Stimulated activated naive CD8-positive, alpha-beta T cell treated with anti-CD3 and anti-CD28 coated beads, Interleukin-15, amount 100 ng/mL, for 72 hours (primary cell): ENCODE results near the gene SDF4.

Experiments used
- ATAC-seq: fragments of 150-1000 bp; cut with Tn5 transposase; 2 replicates; pipeline ENCODE4 v1.10.0; 2021; ENCODE audit warnings: mild to moderate bottlenecking, moderate library complexity
- DNase-seq, 2 donors: peaks; one replicate each; pipeline ENCODE4 v3.0.0; 2021 to 2022
- H3K27ac Mint-ChIP-seq, 2 donors: one replicate each; pipeline ENCODE4 v1.8.0; 2022; ENCODE audit warnings: mild to moderate bottlenecking in 2 of 2, mixed read lengths in 2 of 2, moderate library complexity in 2 of 2
- H3K27me3 Mint-ChIP-seq: one replicate; pipeline ENCODE4 v1.8.0; 2022; ENCODE audit warnings: mixed read lengths
- H3K4me1 Mint-ChIP-seq: one replicate; pipeline ENCODE4 v1.8.0; 2022; ENCODE audit warnings: mild to moderate bottlenecking, mixed read lengths
- H3K4me3 Mint-ChIP-seq, 2 donors: one replicate each; pipeline ENCODE4 v1.8.0; 2022; ENCODE audit warnings: mild to moderate bottlenecking in 2 of 2, mixed read lengths in 2 of 2, moderate library complexity in 1 of 2
- H3K9me3 Mint-ChIP-seq, 2 donors: one replicate each; pipeline ENCODE4 v1.8.0; 2022; ENCODE audit warnings: mixed read lengths in 2 of 2

Gene SDF4

GRCh38 chr1:1239614-1240347 lies 8.0 kb upstream of the SDF4 start:
- DNase-seq = no peak
- H3K27me3 Mint-ChIP-seq = no peaks in the 10 kb centered on the region
- no peak overlapping the region for H3K4me3 Mint-ChIP-seq
- H3K27ac Mint-ChIP-seq = no peak overlapping the region
- ATAC-seq = no peak
- peaks cover 6% of the 10 kb centered on the region for H3K4me1 Mint-ChIP-seq
- no peaks in the 10 kb centered on the region for H3K9me3 Mint-ChIP-seq

GRCh38 chr1:1239227-1239613 lies 7.4 kb upstream of the SDF4 start:
- Mint-ChIP-seq H3K27ac (no peak overlapping the region), H3K9me3 (no peaks in the 10 kb centered on the region), H3K27me3 (no peaks in the 10 kb centered on the region), H3K4me3 (no peak overlapping the region), H3K4me1 (peaks cover 11% of the 10 kb centered on the region)
- no peak for DNase-seq
- ATAC-seq = no peak

DNA sequence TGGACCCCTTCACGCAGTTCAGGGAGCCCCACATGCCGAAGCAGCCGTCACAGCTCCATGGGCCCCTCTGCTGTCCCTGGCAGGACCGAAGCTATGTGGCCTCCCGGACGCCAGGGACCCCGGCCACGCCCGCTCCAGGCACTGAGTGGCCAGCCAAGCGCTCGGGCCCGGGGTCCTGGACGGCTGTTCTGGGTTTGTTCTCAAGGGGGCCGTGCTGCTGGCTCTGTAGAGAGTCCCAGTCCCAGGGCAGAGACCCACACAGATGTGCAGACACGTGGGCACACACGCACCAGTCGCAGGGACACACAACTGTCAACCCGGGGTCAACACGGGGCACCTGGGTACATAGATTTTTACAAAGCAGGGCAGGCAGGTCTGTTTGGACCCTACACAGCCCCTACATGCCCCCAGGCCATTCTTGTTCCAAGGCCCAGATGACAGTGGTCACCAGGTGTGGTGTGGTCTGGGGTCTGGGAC lies 6.9 kb upstream of the SDF4 start:
- H3K27ac Mint-ChIP-seq = no peak overlapping the region
- DNase-seq (no peak), ATAC-seq (no peak)
- H3K4me1 Mint-ChIP-seq = peaks cover 16% of the 10 kb centered on the region
- H3K9me3 Mint-ChIP-seq = no peaks in the 10 kb centered on the region
- H3K4me3 Mint-ChIP-seq = no peak overlapping the region
- H3K27me3 Mint-ChIP-seq = no peaks in the 10 kb centered on the region

DNA sequence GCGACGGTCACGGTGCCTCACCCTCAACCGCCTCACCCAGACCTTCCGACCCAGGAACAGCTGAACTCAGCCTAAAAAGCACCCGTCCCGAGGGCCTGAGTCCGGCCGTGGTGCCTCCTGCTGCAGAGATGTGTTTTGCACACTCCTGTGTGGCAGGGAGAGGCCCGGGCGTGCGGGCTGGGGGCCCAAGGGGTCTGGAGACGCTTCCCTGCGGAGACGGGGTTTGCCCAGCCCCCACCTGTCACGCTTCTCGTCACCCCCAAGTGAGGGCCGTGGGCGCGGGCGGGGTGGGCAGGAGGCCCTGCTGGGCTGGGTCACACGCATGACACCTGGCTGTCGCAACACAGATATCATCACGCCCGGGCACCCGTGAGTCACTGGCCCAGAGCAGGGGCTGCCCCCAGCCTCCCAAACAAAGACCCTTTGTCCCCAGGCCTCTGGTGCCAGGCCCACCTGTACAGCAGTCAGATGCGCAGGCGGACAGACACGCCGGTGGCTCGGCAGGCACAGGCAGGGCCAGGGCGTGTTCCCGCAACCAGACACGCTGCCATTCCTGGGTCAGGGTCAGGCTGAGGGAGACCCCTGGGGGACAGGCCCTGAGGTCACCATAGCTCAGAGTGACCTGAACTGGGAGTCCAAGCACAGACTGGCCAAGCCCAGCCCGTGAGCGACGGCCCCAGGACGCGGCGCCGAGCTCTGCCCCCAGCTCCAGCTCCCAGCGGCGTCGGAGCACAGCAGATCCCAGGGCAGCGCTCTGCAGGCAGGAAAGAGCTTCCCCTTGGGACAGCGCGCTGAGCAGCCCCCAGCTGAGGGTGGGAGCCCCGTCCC lies 6.3 kb upstream of the SDF4 start:
- ATAC-seq (peak; percentile 10), DNase-seq (no peak)

GRCh38 chr1:1236945-1237873 lies 5.4 kb upstream of the SDF4 start:
- H3K4me3 Mint-ChIP-seq = no peak overlapping the region
- no peaks in the 10 kb centered on the region for H3K9me3 Mint-ChIP-seq
- DNase-seq (no peak), ATAC-seq (peak; percentile 3)
- no peaks in the 10 kb centered on the region for H3K27me3 Mint-ChIP-seq
- peak overlapping the region in 1 of 2 donors; percentile 74 for H3K27ac Mint-ChIP-seq
- peaks cover 22% of the 10 kb centered on the region for H3K4me1 Mint-ChIP-seq

More for the DNA sequence above, 6.3 kb upstream of the SDF4 start:
- no peak overlapping the region for H3K4me3 Mint-ChIP-seq
- H3K9me3 Mint-ChIP-seq = no peaks in the 10 kb centered on the region
- no peaks in the 10 kb centered on the region for H3K27me3 Mint-ChIP-seq
- no peak overlapping the region for H3K27ac Mint-ChIP-seq
- H3K4me1 Mint-ChIP-seq = peaks cover 22% of the 10 kb centered on the region

GRCh38 chr1:1236176-1236763 lies 4.5 kb upstream of the SDF4 start:
- no peak for ATAC-seq
- no peak for DNase-seq
- no peaks in the 10 kb centered on the region for H3K9me3 Mint-ChIP-seq
- H3K4me3 Mint-ChIP-seq = no peak overlapping the region
- H3K27me3 Mint-ChIP-seq = no peaks in the 10 kb centered on the region
- H3K27ac Mint-ChIP-seq = peak overlapping the region in 1 of 2 donors; percentile 65
- H3K4me1 Mint-ChIP-seq = peaks cover 22% of the 10 kb centered on the region

DNA sequence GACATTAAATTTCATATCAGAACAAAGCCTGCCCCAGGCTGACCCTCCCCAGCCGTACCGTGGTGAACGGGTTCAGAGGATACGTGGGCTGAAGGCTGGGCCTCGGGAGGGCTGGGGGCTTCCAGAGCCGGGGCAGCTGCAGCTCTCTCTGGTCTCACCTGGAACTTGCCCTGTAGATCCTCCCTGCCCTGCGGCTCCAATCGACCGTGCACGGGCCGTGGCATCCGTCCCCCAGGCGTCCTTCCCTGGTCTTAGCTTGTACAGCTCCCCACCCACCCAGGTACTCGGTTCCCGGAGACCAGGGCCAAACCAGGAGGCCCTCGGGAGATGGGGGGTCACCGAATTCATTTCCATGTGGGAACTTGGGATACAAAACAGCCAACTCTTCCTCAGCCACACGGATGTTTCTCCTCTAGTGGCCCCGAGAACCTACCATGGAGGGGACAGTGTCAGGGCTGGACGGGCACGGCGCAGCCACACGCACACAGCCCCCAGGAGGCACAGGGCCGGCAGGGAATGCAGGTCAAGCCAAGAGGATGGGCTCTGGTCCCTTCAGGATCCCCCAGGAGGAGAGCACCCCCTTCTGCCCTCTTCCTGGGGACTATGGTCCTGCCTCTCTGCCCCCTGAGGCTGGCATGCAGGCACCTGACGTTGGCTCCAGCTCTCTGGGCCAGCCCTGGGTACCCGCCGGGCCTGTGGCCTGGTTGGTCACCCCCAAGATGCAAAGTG lies 3.4 kb upstream of the SDF4 start:
- peaks cover 31% of the 10 kb centered on the region for H3K4me1 Mint-ChIP-seq
- no peaks in the 10 kb centered on the region for H3K27me3 Mint-ChIP-seq
- ATAC-seq (no peak), DNase-seq (no peak)
- no peaks in the 10 kb centered on the region for H3K9me3 Mint-ChIP-seq
- H3K4me3 Mint-ChIP-seq = no peak overlapping the region
- H3K27ac Mint-ChIP-seq = peak overlapping the region in 1 of 2 donors; percentile 54

DNA sequence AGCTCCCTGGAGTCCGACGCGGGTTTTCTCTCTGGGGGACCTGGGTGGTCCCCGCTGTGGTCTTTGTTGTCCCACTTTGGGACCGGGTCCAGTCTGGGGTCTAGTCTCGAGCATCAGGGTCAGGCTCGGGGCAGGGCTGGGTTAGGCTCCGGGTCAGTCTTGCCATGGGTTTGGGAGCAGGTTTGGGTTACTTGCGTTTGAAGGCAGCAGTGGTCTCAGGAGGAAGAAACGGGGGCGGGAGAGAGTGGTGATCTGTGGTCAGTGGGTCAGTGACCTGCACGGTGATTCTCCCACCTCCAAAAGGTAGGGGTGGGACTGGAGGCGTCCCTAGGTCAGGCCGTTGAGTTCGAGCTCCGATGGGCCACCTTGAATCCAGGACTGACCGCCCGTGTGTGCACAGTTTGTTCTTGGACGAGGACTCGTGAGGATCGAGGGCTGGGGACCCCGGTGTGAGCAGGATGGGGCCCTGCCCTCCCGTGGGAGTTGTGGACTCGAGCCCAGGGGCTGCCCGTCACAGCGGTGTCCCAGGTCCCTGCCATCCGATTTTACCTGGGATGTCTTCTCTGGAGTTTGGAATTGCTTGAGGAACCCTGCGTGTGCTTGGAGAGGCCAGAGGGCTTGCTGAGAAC lies 2.5 kb upstream of the SDF4 start:
- no peak overlapping the region for H3K27ac Mint-ChIP-seq
- peak overlapping the region; percentile 62 to 83 for H3K4me3 Mint-ChIP-seq
- peaks cover 40% of the 10 kb centered on the region for H3K4me1 Mint-ChIP-seq
- no peaks in the 10 kb centered on the region for H3K27me3 Mint-ChIP-seq
- DNase-seq = no peak
- no peaks in the 10 kb centered on the region for H3K9me3 Mint-ChIP-seq
- no peak for ATAC-seq

DNA sequence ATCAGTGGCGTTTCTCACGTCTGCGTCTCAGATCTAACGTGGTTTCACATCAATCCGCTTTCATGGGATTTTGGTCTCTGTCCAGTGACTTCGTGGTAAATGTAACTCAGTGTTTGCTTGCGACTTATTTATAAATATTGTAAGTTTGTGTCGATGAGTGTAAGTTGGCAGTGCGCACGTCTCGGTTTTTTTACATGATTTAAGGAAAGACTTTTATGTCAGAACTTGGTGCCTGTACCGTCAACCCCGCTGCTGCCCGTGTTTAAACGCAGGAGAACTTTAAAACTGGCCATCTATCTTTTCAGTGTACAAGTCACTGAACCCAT lies 1.7 kb upstream of the SDF4 start:
- Mint-ChIP-seq H3K9me3 (no peaks in the 10 kb centered on the region), H3K4me1 (peaks cover 43% of the 10 kb centered on the region), H3K27ac (peak overlapping the region in 1 of 2 donors; percentile 82), H3K27me3 (no peaks in the 10 kb centered on the region), H3K4me3 (peak overlapping the region; percentile 62 to 83)
- DNase-seq (no peak), ATAC-seq (no peak)

- Mint-ChIP-seq H3K27me3 (no peaks in the 10 kb centered on the region), H3K4me1 (peaks cover 43% of the 10 kb centered on the region), H3K4me3 (peak overlapping the region; percentile 78 to 83), H3K27ac (peak overlapping the region; percentile 74 to 82), H3K9me3 (no peaks in the 10 kb centered on the region)
- ATAC-seq (no peak), DNase-seq (no peak)
Observed at GRCh38 chr1:1232796-1233566, 1.2 kb upstream of the SDF4 start.

GRCh38 chr1:1232208-1232795 lies 501 bp upstream of the SDF4 start, which contains the start of gene B3GALT6:
Gene B3GALT6 (plus strand): TSS chr1:1232237. CDS start chr1:1232279, 42 bp downstream.
- Mint-ChIP-seq H3K4me3 (peak within 1 kb of the TSS; percentile 89 to 92), H3K27ac (peak within 1 kb of the TSS; percentile 94 to 98), H3K9me3 (no peaks in the 10 kb centered on the region), H3K4me1 (peaks cover 43% of the 10 kb centered on the region), H3K27me3 (no peaks in the 10 kb centered on the region)
- DNase-seq = no peak
- no peak for ATAC-seq

DNA sequence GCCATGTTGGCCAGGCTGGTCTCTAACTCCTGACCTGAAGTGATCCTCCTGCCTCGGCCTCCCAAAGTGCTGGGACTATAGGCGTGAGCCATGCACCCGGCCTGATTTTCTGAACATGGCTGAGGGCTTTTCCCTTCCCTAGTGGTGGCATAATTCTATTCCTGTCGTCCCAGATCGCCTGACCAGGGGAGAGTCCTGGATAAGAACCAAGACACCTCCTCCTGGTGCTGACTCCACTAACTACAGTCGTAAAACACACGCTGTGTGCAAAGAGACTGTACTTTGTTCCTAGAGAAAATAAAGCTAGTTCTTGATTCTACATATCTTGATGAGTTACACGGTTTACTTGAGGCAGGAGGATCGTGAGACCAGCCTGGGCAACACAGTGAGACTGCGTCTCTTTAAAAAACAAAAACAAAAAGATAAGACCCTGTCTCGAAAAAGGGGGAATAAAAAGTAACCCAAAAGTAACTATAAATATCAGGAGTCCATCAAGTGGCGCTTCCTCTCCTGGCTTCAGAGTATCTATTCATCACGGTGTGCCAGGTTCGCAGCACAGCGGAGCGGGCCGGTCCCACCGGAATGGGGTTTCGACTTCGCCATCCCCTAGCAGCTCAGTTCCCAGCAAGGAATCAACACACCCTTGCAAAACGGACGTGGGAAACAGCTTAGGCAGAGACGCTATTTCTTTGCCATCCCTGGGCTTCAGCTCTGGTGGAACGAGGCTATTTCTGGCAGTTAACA lies 973 bp downstream of the SDF4 start:
- Mint-ChIP-seq H3K9me3 (no peaks in the 10 kb centered on the region), H3K4me3 (peak overlapping the region; percentile 89 to 92), H3K27ac (peak overlapping the region; percentile 92 to 98), H3K4me1 (peaks cover 48% of the 10 kb centered on the region), H3K27me3 (no peaks in the 10 kb centered on the region)
- ATAC-seq (no peak), DNase-seq (no peak)

DNA sequence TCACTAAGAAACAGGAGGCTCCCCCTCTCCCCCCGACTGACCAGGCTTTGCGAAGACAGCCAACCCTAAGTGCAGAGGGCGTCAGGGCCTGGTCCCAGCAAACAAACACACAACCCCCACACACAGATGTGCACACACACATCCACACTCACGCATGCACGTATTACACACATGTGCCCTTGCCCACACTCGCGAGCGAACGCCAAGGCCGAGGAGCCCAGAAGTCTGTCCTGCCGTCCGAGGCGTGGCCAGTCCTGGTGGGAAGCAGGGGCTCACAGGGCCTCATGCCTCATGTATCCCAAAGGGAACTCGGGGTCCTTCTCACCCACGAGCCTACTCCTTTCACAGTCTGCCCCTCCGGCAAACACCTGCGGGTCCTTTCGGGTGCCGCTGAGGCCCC lies 2.0 kb downstream of the SDF4 start:
- no peaks in the 10 kb centered on the region for H3K9me3 Mint-ChIP-seq
- no peak for ATAC-seq
- H3K27ac Mint-ChIP-seq = no peak overlapping the region
- peak overlapping the region; percentile 89 to 92 for H3K4me3 Mint-ChIP-seq
- DNase-seq = no peak
- H3K4me1 Mint-ChIP-seq = peaks cover 49% of the 10 kb centered on the region
- H3K27me3 Mint-ChIP-seq = no peaks in the 10 kb centered on the region
